IMR-90 (cell line): ENCODE results near the gene DDX60. TPM values are rescaled to one million over a fixed set of nuclear protein-coding genes. Genes with fewer than 3 reads are reported as not detected.

Experiments used
- ATAC-seq: fragments of 200-7000 bp; cut with Tn5 transposase; 2 replicates; pipeline ENCODE4 v1.9.1; 2020; ENCODE audit warnings: low read depth, mild to moderate bottlenecking, moderate library complexity
- BruUV-seq: library from RNA; stranded (reverse); fragments of 400-500 nt; replicated peaks from 2 replicates; lab custom pipeline; 2021; lab: Mats Ljungman, UMichigan
- CTCF ChIA-PET: fragments of 300-600 bp; formaldehyde crosslinking; extraction: SDS; loops from one replicate; lab custom pipeline; 2021; ENCODE audit warnings: antibody characterized with exemption; lab: Yijun Ruan, JAX
- POLR2A ChIA-PET: fragments of 300-600 bp; sonication (Branson Sonifier 250); formaldehyde crosslinking; loops from one replicate; lab custom pipeline; 2022; ENCODE audit warnings: antibody characterized with exemption; ENCODE audit not compliant: unreplicated experiment; lab: Charles Lee
- DNase-seq: peaks from one replicate; pipeline ENCODE4 v3.0.0; 2013
- H2AFZ ChIP-seq: replicated peaks from 2 replicates; pipeline ENCODE3; 2013; ENCODE audit warnings: low read length, mild to moderate bottlenecking; ENCODE audit not compliant: poor library complexity
- H2AK5ac ChIP-seq: 2 replicates; pipeline ENCODE4 v1.6.1; 2013; ENCODE audit warnings: low read depth, low read length, inconsistent platforms
- H2AK9ac ChIP-seq: replicated peaks from 2 replicates; pipeline ENCODE3; 2013; ENCODE audit warnings: mild to moderate bottlenecking, low read depth, low read length, moderate library complexity; ENCODE audit not compliant: poor library complexity
- H2BK120ac ChIP-seq: 2 replicates; pipeline ENCODE4 v1.6.1; 2013; ENCODE audit warnings: low read depth, low read length, inconsistent platforms
- H2BK15ac ChIP-seq: 3 replicates; pipeline ENCODE4 v1.6.1; 2013; ENCODE audit warnings: low read depth, low read length, inconsistent platforms
- H2BK20ac ChIP-seq: 2 replicates; pipeline ENCODE4 v1.6.1; 2013; ENCODE audit warnings: low read depth, mild to moderate bottlenecking, inconsistent platforms, low read length, moderate library complexity
- H2BK5ac ChIP-seq: 2 replicates; pipeline ENCODE4 v1.6.1; 2013; ENCODE audit warnings: mild to moderate bottlenecking, low read depth, low read length, inconsistent platforms; ENCODE audit not compliant: poor library complexity, severe bottlenecking
- H3K14ac ChIP-seq: replicated peaks from 2 replicates; pipeline ENCODE4 v1.6.1; 2013; ENCODE audit warnings: low read depth, low read length, inconsistent platforms
- H3K18ac ChIP-seq: 2 replicates; pipeline ENCODE4 v1.6.1; 2013; ENCODE audit warnings: low read depth, low read length, control low read depth
- H3K23ac ChIP-seq: 2 replicates; pipeline ENCODE4 v1.6.1; 2013; ENCODE audit warnings: low read depth, low read length, inconsistent platforms
- H3K27ac ChIP-seq: 2 replicates; pipeline ENCODE4 v1.5.1; 2013; ENCODE audit warnings: mild to moderate bottlenecking, control low read depth, low read length; ENCODE audit not compliant: insufficient read depth
- H3K27me3 ChIP-seq: 2 replicates; pipeline ENCODE4 v1.6.1; 2013; ENCODE audit warnings: low read length; ENCODE audit not compliant: control insufficient read depth, insufficient read depth
- H3K36me3 ChIP-seq: 2 replicates; pipeline ENCODE4 v1.6.1; 2013; ENCODE audit warnings: low read length, mixed read lengths; ENCODE audit not compliant: control insufficient read depth, insufficient read depth
- H3K4ac ChIP-seq: 2 replicates; pipeline ENCODE4 v1.6.1; 2013; ENCODE audit warnings: low read depth, low read length, inconsistent platforms
- H3K4me1 ChIP-seq: 2 replicates; pipeline ENCODE4 v1.6.1; 2013; ENCODE audit warnings: low read length, mixed read lengths; ENCODE audit not compliant: control insufficient read depth, insufficient read depth
- H3K4me2 ChIP-seq: 2 replicates; pipeline ENCODE4 v1.6.1; 2013; ENCODE audit warnings: low read depth, mild to moderate bottlenecking, control low read depth, low read length, moderate library complexity
- H3K4me3 ChIP-seq: 2 replicates; pipeline ENCODE4 v1.5.1; 2013; ENCODE audit warnings: low read depth, mild to moderate bottlenecking, control low read depth, low read length, moderate library complexity; ENCODE audit not compliant: insufficient read depth
- H3K56ac ChIP-seq: 2 replicates; pipeline ENCODE4 v1.6.1; 2013; ENCODE audit warnings: low read length, inconsistent platforms; ENCODE audit not compliant: insufficient read depth; ENCODE audit errors: extremely low read depth
- H3K79me1 ChIP-seq, 2 experiments: 2 replicates each; pipeline ENCODE4 v1.6.1; 2013; ENCODE audit warnings: low read length in 2 of 2, inconsistent platforms in 1 of 2, low read depth in 1 of 2
- H3K9ac ChIP-seq: 2 replicates; pipeline ENCODE4 v1.6.1; 2013; ENCODE audit warnings: low read depth, low read length, control low read depth
- H3K9me1 ChIP-seq: 2 replicates; pipeline ENCODE4 v1.6.1; 2013; ENCODE audit warnings: low read length, inconsistent platforms; ENCODE audit not compliant: insufficient read depth
- H3K9me3 ChIP-seq: 2 replicates; pipeline ENCODE4 v1.6.1; 2013; ENCODE audit warnings: low read length; ENCODE audit not compliant: control insufficient read depth, insufficient read depth
- H4K20me1 ChIP-seq: 2 replicates; pipeline ENCODE4 v1.6.1; 2013; ENCODE audit warnings: low read length, inconsistent platforms; ENCODE audit not compliant: insufficient read depth
- H4K5ac ChIP-seq: 2 replicates; pipeline ENCODE4 v1.6.1; 2013; ENCODE audit warnings: mild to moderate bottlenecking, low read depth, low read length, control low read depth
- H4K8ac ChIP-seq, 2 experiments: 2 replicates each; pipeline ENCODE4 v1.6.1; 2013; ENCODE audit warnings: low read depth in 2 of 2, low read length in 2 of 2, control low read depth in 1 of 2, inconsistent platforms in 1 of 2
- H4K91ac ChIP-seq: 2 replicates; pipeline ENCODE4 v1.6.1; 2013; ENCODE audit warnings: low read depth, low read length, inconsistent platforms; ENCODE audit not compliant: insufficient read depth
- BHLHE40 ChIP-seq: fragments of 150-350 bp; IDR thresholded peaks from 2 replicates; pipeline ENCODE4 v1.6.1; 2016; ENCODE audit warnings: mild to moderate bottlenecking, low read depth, low read length
- CEBPB ChIP-seq: IDR thresholded peaks from 2 replicates; pipeline ENCODE4 v1.6.1; 2012; ENCODE audit warnings: low read depth, low read length, improper control_type of control experiment
- FOS ChIP-seq: fragments of 150-350 bp; IDR thresholded peaks from 2 replicates; pipeline ENCODE4 v1.6.1; 2016; ENCODE audit warnings: low read depth, low read length
- MAFK ChIP-seq: IDR thresholded peaks from 2 replicates; pipeline ENCODE4 v1.6.1; 2012; ENCODE audit warnings: low read depth, low read length, improper control_type of control experiment
- MAZ ChIP-seq: IDR thresholded peaks from 2 replicates; pipeline ENCODE4 v1.6.1; 2012; ENCODE audit warnings: low read depth, mild to moderate bottlenecking, low read length, improper control_type of control experiment, moderate library complexity, borderline replicate concordance
- MXI1 ChIP-seq: IDR thresholded peaks from 2 replicates; pipeline ENCODE4 v1.6.1; 2012; ENCODE audit warnings: low read depth, mild to moderate bottlenecking, low read length, moderate library complexity, borderline replicate concordance
- NFE2L2 ChIP-seq: fragments of 150-350 bp; IDR thresholded peaks from 2 replicates; pipeline ENCODE4 v1.6.1; 2016; ENCODE audit warnings: low read depth, mild to moderate bottlenecking, low read length
- POLR2A ChIP-seq: IDR thresholded peaks from 2 replicates; pipeline ENCODE4 v1.6.1; 2012; ENCODE audit warnings: mild to moderate bottlenecking, low read depth, low read length
- RCOR1 ChIP-seq: IDR thresholded peaks from 2 replicates; pipeline ENCODE4 v1.6.1; 2012; ENCODE audit warnings: mild to moderate bottlenecking, low read length, improper control_type of control experiment; ENCODE audit not compliant: insufficient replicate concordance
- RFX5 ChIP-seq: IDR thresholded peaks from 2 replicates; pipeline ENCODE4 v1.8.0; 2012; ENCODE audit warnings: low read depth, mild to moderate bottlenecking, low read length, moderate library complexity
- SMC3 ChIP-seq: fragments of 150-350 bp; IDR thresholded peaks from 2 replicates; pipeline ENCODE4 v1.6.1; 2016; ENCODE audit warnings: low read depth, mild to moderate bottlenecking, antibody characterized with exemption, low read length, moderate library complexity
- WGBS, 2 experiments: methylation state at CpG; one replicate each; pipeline versions ENCODE4 v1.1.5 to v1.1.7; 2013; ENCODE audit warnings: missing lambda C conversion rate in 2 of 2; ENCODE audit not compliant: insufficient read length in 1 of 2; ENCODE audit errors: extremely low coverage in 2 of 2; 5-methylcytosine and 5-hydroxymethylcytosine counted together
- dilution Hi-C: fragments of 300-500 bp; cut with HindIII; formaldehyde crosslinking; loops from one replicate; pipeline ENCODE4 v1.14.3; 2018; ENCODE audit warnings: low sequenced_read_pairs; ENCODE audit not compliant: unreplicated experiment
- in situ Hi-C: fragments of 300-500 bp; cut with MboI; formaldehyde crosslinking; loops from 3 replicates; pipeline ENCODE4 v1.14.3; 2019; ENCODE audit warnings: low sequenced_read_pairs, inconsistent platforms, mixed read lengths
- intact Hi-C: fragments of 100-400 bp; cut with micrococcal nuclease; formaldehyde crosslinking; loops from 2 replicates; pipeline ENCODE4 v1.10.0; 2022
- polyA plus RNA-seq, 3 experiments: library from polyadenylated mRNA; depleted of rRNA; stranded (reverse); fragments of >200 nt; gene quantifications; 2 replicates each; pipeline ENCODE4 v1.2.3, GENCODE V29; 2012; ENCODE audit warnings: low replicate concordance in 1 of 3
- total RNA-seq: library from RNA; depleted of rRNA; stranded (reverse); fragments of >200 nt; gene quantifications from 2 replicates; pipeline ENCODE4 v1.2.3, GENCODE V29; 2012
- TF ChIP-seq, protein P1 (sequence below): fragments of 150-350 bp; IDR thresholded peaks from 2 replicates; pipeline ENCODE4 v1.6.1; 2016; ENCODE audit warnings: low read depth, mild to moderate bottlenecking, low read length, moderate library complexity, borderline replicate concordance

Gene DDX60
- total and polyA plus RNA-seq, 2 of the 4 experiments (the other 2 are of a cell fraction): 3.1 to 6.6 TPM

DNA sequence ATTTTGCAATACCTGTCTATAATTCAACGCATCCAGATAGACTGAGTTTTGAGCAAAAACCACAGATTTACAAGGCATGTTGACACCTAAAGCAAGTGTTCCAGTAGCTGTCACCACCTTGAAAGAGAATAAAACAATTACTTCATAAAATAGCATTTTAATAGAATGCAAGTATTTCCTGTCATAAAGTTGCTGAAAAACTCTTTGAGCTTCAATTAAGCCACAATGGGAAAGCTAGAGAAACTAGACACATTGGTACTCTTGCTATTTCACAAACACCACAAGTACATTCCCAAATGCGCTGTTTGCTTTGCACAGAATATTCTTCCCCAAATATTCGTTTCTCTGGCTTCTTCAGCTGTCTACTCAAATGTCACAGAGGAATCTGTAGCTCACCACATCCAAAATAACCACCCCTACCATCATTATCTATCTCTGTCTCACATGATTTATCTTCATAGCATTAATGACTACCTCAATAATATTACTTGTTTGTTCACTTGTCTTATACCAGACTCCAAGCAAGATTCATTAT is 70.3 kb downstream of the DDX60 start:
- Histone ChIP-seq H4K8ac (no peak overlapping the region), H4K91ac (no peak overlapping the region)
- CTCF ChIA-PET: no interaction called here

More for the DNA sequence above, 70.3 kb downstream of the DDX60 start:
- no TSS peak for BruUV-seq
- in situ Hi-C loops (no loop called here), dilution Hi-C loops (no loop called here), intact Hi-C loops (no loop called here)
- Histone ChIP-seq H3K18ac (no peak overlapping the region), H3K27me3 (no peaks in the 10 kb centered on the region), H3K4me1 (no peaks in the 10 kb centered on the region), H2BK20ac (no peak overlapping the region), H3K4ac (no peak overlapping the region), H3K9ac (no peak overlapping the region), H2AK9ac (no peak overlapping the region), H4K5ac (no peak overlapping the region), H2AK5ac (no peak overlapping the region), H3K4me3 (no peak overlapping the region), H2AFZ (no peak overlapping the region), H3K9me3 (no peaks in the 10 kb centered on the region), H3K79me1 (no peaks in the 10 kb centered on the region), H2BK120ac (no peak overlapping the region), H3K27ac (no peak overlapping the region), H3K4me2 (no peak overlapping the region), H2BK5ac (no peak overlapping the region), H3K56ac (no peak overlapping the region), H3K14ac (no peak overlapping the region), H3K9me1 (no peaks in the 10 kb centered on the region), H4K20me1 (no peaks in the 10 kb centered on the region), H3K23ac (no peak overlapping the region), H3K36me3 (no peaks in the 10 kb centered on the region), H2BK15ac (no peak overlapping the region)
- POLR2A ChIA-PET: no interaction called here
- WGBS, 2 experiments: 94% methylated on average over 2 of the region's 3 CpGs; no CpG with 5 or more reads in 1 of the 2 experiments
- TF ChIP-seq BHLHE40 (no peak), SMC3 (no peak), NFE2L2 (no peak), CEBPB (no peak), MXI1 (no peak), RCOR1 (no peak), RFX5 (no peak), MAFK (no peak), MAZ (no peak), POLR2A (no peak), FOS (no peak)
- TF ChIP-seq, protein P1, sequence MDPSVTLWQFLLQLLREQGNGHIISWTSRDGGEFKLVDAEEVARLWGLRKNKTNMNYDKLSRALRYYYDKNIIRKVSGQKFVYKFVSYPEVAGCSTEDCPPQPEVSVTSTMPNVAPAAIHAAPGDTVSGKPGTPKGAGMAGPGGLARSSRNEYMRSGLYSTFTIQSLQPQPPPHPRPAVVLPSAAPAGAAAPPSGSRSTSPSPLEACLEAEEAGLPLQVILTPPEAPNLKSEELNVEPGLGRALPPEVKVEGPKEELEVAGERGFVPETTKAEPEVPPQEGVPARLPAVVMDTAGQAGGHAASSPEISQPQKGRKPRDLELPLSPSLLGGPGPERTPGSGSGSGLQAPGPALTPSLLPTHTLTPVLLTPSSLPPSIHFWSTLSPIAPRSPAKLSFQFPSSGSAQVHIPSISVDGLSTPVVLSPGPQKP: no peak
- DNase-seq (no peak), ATAC-seq (no peak)
